ENCODE results near the gene USP6NL. TPM values are rescaled to one million over a fixed set of nuclear protein-coding genes. Genes with fewer than 3 reads are reported as not detected.

The USP6NL gene
- total RNA-seq, 1 donor from 2014 or later = 21.6 TPM

- no peak overlapping the region for H3K27ac ChIP-seq
- no peaks in the 10 kb centered on the region for H3K36me3 ChIP-seq
- TF ChIP-seq CTCF (IDR thresholded peaks at IDR 0.05) = no peak
- no peaks in the 10 kb centered on the region for H3K9me3 ChIP-seq
- no peak for DNase-seq
- no peak for ATAC-seq
- no peaks in the 10 kb centered on the region for H3K27me3 ChIP-seq
- peaks cover 12% of the 10 kb centered on the region for H3K4me1 ChIP-seq
- no peak overlapping the region for H3K4me3 ChIP-seq
- intact Hi-C loops (cut with DNase I) = no loop called here
Observed at GRCh38 chr10:11597470-11597869, 14.0 kb downstream of the USP6NL start.

GRCh38 chr10:11595395-11595692 is 16.1 kb downstream of the USP6NL start:
- H3K36me3 ChIP-seq = no peaks in the 10 kb centered on the region
- DNase-seq (no peak), ATAC-seq (peak; percentile 19)
- TF ChIP-seq CTCF (IDR thresholded peaks at IDR 0.05) = no peak
- no peak overlapping the region for H3K27ac ChIP-seq
- no peaks in the 10 kb centered on the region for H3K9me3 ChIP-seq
- no peak overlapping the region for H3K4me3 ChIP-seq
- H3K27me3 ChIP-seq = no peaks in the 10 kb centered on the region
- intact Hi-C loops (cut with DNase I) = no loop called here
- H3K4me1 ChIP-seq = peaks cover 9% of the 10 kb centered on the region

- Histone ChIP-seq H3K4me3 (no peak overlapping the region), H3K9me3 (no peaks in the 10 kb centered on the region), H3K36me3 (no peaks in the 10 kb centered on the region), H3K27me3 (no peaks in the 10 kb centered on the region), H3K4me1 (peaks cover 9% of the 10 kb centered on the region), H3K27ac (no peak overlapping the region)
- intact Hi-C loops (cut with DNase I) = no loop called here
- no peak for TF ChIP-seq CTCF (IDR thresholded peaks at IDR 0.05)
- DNase-seq (no peak), ATAC-seq (peak; percentile 62)
Observed at GRCh38 chr10:11594589-11595394, 16.7 kb downstream of the USP6NL start.

GRCh38 chr10:11593612-11594011 is 17.8 kb downstream of the USP6NL start:
- intact Hi-C loops (cut with DNase I) = no loop called here
- no peaks in the 10 kb centered on the region for H3K9me3 ChIP-seq
- DNase-seq = no peak
- no peak for TF ChIP-seq CTCF (IDR thresholded peaks at IDR 0.05)
- H3K27ac ChIP-seq = no peak overlapping the region
- H3K4me3 ChIP-seq = no peak overlapping the region
- ATAC-seq = peak; percentile 59
- no peaks in the 10 kb centered on the region for H3K36me3 ChIP-seq
- H3K27me3 ChIP-seq = no peaks in the 10 kb centered on the region
- H3K4me1 ChIP-seq = peaks cover 9% of the 10 kb centered on the region

- Histone ChIP-seq H3K9me3 (no peaks in the 10 kb centered on the region), H3K4me3 (no peak overlapping the region), H3K36me3 (no peaks in the 10 kb centered on the region), H3K4me1 (peaks cover 7% of the 10 kb centered on the region), H3K27ac (no peak overlapping the region), H3K27me3 (no peaks in the 10 kb centered on the region)
- no peak for TF ChIP-seq CTCF (IDR thresholded peaks at IDR 0.05)
- ATAC-seq (no peak), DNase-seq (no peak)
- intact Hi-C loops (cut with DNase I) = no loop called here
Observed at GRCh38 chr10:11589738-11590137, 21.7 kb downstream of the USP6NL start.

Data from upper lobe of right lung (tissue), 1 donor.